ENCODE results near the gene ETNPPL.

The ETNPPL gene

GRCh38 chr4:108738003-108738706 is 24.7 kb downstream of the ETNPPL start:
- TF ChIP-seq GATA3 (IDR thresholded peaks at IDR 0.05; ENCODE audit: low read depth, low read length) (no peak), GATA2 (IDR thresholded peaks at IDR 0.05; ENCODE audit: low read depth, low read length) (no peak)

DNA sequence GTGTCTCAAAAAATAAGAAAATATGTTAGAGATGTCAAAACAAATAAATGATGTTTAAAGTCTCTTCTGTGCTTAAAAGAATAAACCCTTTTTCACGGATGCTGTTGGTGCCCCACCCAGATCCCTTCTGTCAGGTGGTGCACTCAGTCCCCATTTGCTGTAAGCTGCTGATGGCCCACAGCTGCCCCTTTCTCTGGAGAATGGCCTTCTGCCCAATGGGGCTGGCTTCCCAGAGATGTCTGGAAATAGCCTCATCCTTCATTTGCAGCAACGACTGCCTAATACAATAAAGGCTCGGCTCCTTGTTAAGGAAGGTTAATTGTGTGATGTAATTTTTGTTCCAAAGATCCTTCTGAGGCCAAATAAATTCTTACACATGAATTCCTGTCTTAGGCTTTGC is 31.8 kb downstream of the ETNPPL start:
- no peak for TF ChIP-seq GATA3 (IDR thresholded peaks at IDR 0.05; ENCODE audit: low read depth, low read length)
- TF ChIP-seq GATA2 (IDR thresholded peaks at IDR 0.05; ENCODE audit: low read depth, low read length), result no peak

DNA sequence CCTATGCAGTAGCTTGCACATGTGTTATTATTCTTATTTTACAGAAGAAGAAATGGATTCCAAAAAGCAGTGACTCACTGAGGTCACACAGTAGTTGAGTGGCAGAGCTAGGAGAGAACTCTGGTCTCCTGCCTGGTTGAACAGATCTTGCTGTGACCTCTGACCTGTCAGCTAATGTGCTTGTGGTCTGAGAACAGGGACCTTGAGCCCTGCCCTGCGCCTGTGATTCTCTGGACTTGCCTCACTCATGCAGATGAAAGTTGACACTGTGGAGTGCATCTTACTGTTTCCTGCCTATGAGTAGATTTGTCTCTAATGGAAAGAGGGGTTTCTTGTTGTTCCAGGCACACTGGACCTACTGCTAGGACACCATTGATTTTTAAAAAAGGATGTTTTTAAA is 32.3 kb downstream of the ETNPPL start:
- no peak for TF ChIP-seq GATA3 (IDR thresholded peaks at IDR 0.05; ENCODE audit: low read depth, low read length)
- TF ChIP-seq GATA2 (IDR thresholded peaks at IDR 0.05; ENCODE audit: low read depth, low read length), result no peak

DNA sequence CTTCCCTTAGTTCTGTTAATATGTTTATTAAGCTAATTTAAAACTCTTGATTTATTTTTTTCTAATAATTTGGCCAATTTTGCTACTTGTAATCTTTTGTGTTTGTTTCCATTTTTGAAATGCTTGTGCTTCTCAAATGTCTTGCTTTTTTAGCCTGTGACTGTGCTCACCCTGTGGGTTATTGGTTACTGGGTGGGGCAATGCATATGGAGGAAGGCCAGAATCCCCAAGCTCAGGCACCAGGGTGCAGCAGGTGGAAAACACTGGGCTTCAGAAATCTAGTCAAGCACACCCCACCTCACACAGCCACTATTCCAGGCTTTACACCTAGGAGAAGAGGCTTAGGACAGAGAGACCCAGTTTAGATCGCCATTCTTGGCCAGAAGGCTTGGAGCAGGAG is 33.1 kb downstream of the ETNPPL start:
- TF ChIP-seq GATA3 (IDR thresholded peaks at IDR 0.05; ENCODE audit: low read depth, low read length), result no peak
- TF ChIP-seq GATA2 (IDR thresholded peaks at IDR 0.05; ENCODE audit: low read depth, low read length), result no peak

GRCh38 chr4:108725457-108725856 is 37.4 kb downstream of the ETNPPL start:
- TF ChIP-seq GATA3 (IDR thresholded peaks at IDR 0.05; ENCODE audit: low read depth, low read length), result no peak
- TF ChIP-seq GATA2 (IDR thresholded peaks at IDR 0.05; ENCODE audit: low read depth, low read length), result no peak

DNA sequence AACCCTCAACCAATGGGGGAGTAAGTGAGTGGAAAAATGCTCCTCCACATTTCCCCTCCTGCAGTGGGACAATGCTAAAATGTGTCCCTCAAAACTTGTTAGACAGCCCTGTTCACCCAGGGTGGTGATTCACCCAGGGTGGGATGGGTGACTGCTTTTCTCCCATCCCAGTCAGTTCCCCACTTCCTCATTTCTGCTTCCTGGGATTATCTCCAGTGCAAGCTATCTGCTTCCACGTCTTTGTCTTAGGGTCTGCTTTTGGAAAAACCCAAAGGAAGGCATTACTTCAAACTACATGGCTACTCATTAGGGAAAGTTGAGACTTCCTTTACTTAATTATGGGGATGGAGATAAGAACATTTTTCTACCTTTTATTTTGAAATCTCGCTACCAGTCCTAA is 45.5 kb downstream of the ETNPPL start:
- no peak for TF ChIP-seq GATA2 (IDR thresholded peaks at IDR 0.05; ENCODE audit: low read depth, low read length)
- TF ChIP-seq GATA3 (IDR thresholded peaks at IDR 0.05; ENCODE audit: low read depth, low read length), result no peak

GRCh38 chr4:108716340-108716739 is 46.5 kb downstream of the ETNPPL start:
- no peak for TF ChIP-seq GATA3 (IDR thresholded peaks at IDR 0.05; ENCODE audit: low read depth, low read length)
- no peak for TF ChIP-seq GATA2 (IDR thresholded peaks at IDR 0.05; ENCODE audit: low read depth, low read length)

- TF ChIP-seq GATA3 (IDR thresholded peaks at IDR 0.05; ENCODE audit: low read depth, low read length), result no peak
Measured at GRCh38 chr4:108714880-108715279, 48.0 kb downstream of the ETNPPL start.

DNA sequence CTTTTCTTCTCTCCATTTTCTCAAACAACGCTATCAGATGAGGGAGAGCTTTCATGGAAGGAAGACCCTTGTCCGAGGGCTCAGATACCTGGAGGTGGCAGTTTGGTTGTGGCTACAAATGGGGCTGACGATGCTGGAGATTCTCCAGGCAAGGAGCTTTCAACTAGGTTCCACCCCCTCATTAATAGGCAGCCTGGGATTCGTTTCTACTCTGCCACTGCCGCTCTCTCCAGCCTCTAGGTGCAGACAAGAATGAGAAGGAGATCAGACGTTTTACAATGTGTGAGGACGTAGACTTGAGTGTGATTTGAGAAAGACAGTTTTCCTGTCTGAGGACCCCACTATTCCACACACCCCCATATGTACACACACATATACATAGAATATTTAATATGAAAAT is 53.1 kb downstream of the ETNPPL start:
- no peak for TF ChIP-seq GATA2 (IDR thresholded peaks at IDR 0.05; ENCODE audit: low read depth, low read length)
- TF ChIP-seq GATA3 (IDR thresholded peaks at IDR 0.05; ENCODE audit: low read depth, low read length), result no peak

GRCh38 chr4:108709234-108709633 is 53.6 kb downstream of the ETNPPL start:
- no peak for TF ChIP-seq GATA2 (IDR thresholded peaks at IDR 0.05; ENCODE audit: low read depth, low read length)

GRCh38 chr4:108706289-108706688 is 56.6 kb downstream of the ETNPPL start:
- TF ChIP-seq GATA3 (IDR thresholded peaks at IDR 0.05; ENCODE audit: low read depth, low read length), result no peak
- TF ChIP-seq GATA2 (IDR thresholded peaks at IDR 0.05; ENCODE audit: low read depth, low read length), result no peak

- no peak for TF ChIP-seq GATA3 (IDR thresholded peaks at IDR 0.05; ENCODE audit: low read depth, low read length)
- no peak for TF ChIP-seq GATA2 (IDR thresholded peaks at IDR 0.05; ENCODE audit: low read depth, low read length)
Measured at GRCh38 chr4:108703966-108704365, 58.9 kb downstream of the ETNPPL start.

DNA sequence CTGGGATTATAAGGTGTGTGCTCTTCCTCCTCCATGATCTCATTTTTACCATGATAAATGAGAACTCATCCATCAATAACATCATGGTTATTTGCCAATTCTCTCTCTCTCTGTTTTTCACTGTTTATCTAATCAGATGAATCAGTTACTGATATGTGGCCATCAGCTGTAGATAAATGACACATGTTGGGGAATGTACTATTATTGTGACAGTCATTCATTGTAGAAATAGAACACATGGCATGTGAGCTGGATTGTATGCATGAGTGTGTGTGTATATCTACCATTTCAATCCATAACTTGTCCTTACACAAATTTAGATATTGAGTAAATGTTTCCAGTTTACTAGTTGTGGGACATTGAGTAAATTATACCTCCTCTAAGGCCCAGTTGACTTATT is 59.5 kb downstream of the ETNPPL start:
- TF ChIP-seq GATA2 (IDR thresholded peaks at IDR 0.05; ENCODE audit: low read depth, low read length) (no peak; the same call in 1 of the 2 replicates), GATA3 (IDR thresholded peaks at IDR 0.05; ENCODE audit: low read depth, low read length) (0 out of 2 replicates have a peak, but pooled peaks have one; percentile 40)

DNA sequence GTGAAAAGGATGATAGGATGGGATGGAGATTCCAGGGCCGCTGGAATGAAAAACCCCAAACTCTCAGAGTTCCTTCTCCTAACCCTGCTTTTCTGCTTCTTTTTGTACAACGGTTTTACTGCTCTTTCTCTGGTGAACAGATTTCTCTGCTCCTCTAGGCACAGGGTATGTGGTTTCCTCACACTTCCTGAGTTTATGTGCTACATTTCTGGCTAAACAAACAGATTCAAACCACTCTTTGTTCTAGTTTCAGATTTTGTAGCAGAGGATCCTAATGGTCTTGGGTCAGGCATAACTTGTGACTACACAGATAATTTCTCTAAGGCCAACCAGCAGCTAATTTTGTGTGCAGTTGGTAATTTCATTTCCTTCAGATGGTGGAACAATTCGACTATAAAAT is 59.9 kb downstream of the ETNPPL start:
- TF ChIP-seq GATA3 (IDR thresholded peaks at IDR 0.05; ENCODE audit: low read depth, low read length) (no peak), GATA2 (IDR thresholded peaks at IDR 0.05; ENCODE audit: low read depth, low read length) (no peak)

- TF ChIP-seq GATA3 (IDR thresholded peaks at IDR 0.05; ENCODE audit: low read depth, low read length) (peak; percentile 60; the same call in 1 of the 2 replicates), GATA2 (IDR thresholded peaks at IDR 0.05; ENCODE audit: low read depth, low read length) (peak; percentile 92)
Measured at GRCh38 chr4:108700081-108700757, 62.6 kb downstream of the ETNPPL start.
